Islet of Langerhans (tissue), 1 donor: Measurements from ENCODE around the gene ODAD4.
A peak's percentile ranks its signal among the peaks of the same experiment; 100 is the strongest.
"Not testable (repeated sequence)": the region's sequence is repeated elsewhere in the genome, so short reads cannot be mapped to it uniquely, and the experiment has no call there.

Experiments used
- FAIRE-seq: peaks from one replicate; lab custom pipeline; 2011; peaks lifted over from hg19 to GRCh38; lab: Jason Lieb, UNC

The ODAD4 gene

GRCh38 chr17:41912925-41913324, 17.5 kb upstream of the ODAD4 start:
- no peak for FAIRE-seq

DNA sequence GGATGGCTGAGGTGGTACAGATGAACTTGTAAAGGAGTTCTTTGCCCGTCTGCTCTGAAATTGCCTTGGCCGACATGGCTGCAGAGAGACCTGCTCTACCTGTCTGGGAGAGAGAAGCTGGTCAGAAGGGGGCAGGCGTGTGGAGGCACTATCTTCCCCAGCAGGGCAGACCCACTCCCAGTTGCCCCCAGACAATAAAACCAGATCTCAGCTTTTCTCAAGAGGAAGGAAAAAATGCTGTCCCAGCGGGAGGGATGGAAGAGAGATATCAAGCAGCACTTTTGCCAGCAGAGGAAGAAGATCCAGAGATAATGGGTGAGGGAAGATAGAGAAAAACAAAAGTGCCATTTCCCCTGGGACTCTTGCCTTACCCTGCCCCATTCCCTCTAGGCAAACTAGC, 16.6 kb upstream of the ODAD4 start:
- no peak for FAIRE-seq

- no peak for FAIRE-seq
Measured at GRCh38 chr17:41914358-41914766, 16.1 kb upstream of the ODAD4 start.

- no peak for FAIRE-seq
Measured at GRCh38 chr17:41915020-41915419, 15.4 kb upstream of the ODAD4 start.

GRCh38 chr17:41915566-41915965, 14.9 kb upstream of the ODAD4 start:
- no peak for FAIRE-seq

GRCh38 chr17:41917192-41917591, 13.2 kb upstream of the ODAD4 start:
- peak; percentile 92 for FAIRE-seq

DNA sequence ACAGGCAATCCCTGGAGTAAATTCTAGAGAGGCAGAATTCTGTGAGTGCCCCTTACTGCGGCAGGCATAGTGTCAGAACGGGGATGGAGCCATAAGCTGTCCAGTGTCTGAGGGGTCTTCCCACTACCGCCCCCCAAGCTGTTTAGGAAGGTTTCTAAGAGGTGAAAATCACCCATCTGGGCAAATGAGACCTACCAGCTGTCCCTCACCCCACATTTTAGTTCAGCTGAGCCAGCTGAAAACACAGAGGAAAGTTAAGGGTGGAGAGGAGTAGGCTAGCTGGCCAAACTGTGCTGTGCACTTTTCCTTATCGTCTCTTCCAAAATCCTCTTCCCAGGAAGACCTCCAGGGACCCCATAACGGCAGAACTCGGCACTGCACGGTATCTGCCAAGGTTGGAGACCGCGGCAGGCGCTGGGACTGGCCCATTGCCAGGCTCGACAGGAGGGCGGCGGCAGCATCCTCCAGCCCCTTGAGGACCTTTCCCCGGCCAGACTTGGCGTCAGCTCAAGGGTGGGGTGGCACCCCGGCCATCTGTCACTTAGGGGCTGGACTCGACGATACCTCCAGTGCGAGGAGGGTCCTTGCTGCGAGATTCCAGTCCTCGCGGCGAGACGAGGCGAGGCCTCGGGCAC, 12.6 kb upstream of the ODAD4 start:
- FAIRE-seq: no peak

DNA sequence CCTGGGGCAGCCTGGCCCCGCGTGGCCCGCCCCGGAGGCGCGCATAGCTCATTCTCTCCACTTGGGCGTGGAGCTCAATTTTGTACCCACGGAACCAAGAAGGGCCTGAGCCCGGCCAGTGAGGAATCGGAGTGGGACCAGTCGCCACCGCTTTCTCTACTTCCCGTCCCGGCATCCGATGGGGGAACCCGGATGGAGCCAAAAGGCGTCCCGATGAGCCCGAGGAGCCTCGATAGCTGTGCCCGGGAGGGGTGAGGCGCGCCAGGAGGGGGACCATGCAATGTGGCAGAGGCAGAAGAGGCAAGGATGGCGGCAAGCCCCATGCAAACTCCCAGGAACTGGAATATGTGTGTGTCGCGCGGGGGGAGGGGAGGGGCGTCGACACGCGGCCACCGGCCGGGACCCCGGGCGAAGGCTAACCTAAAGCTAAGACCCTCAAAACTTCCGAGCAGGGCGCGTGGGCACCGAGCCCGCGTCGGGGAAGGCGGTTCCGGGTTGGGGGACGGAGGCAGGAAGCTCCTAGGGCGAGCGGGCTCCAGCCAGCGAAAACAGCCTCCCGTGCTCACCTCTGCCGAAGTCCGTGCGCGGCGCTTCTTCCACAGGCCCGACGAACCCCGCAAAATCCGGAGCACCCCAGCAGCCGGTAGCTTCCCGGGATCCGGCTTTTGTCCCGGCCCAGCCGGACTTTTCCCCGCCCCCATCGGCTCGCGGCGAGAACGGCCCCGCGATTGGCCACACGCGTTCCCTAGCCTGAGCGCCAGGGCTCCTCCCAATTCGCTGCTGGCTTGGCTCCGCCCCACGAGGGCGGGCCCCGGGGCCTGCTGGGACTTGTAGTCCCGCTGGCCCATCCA, 11.9 kb upstream of the ODAD4 start, which contains the start of gene ACLY:
TSS of gene ACLY (minus strand) at position 638 of the 851 bp plus-strand sequence. CDS start 5,078 bp downstream, outside the sequence.
- FAIRE-seq: no peak

GRCh38 chr17:41919165-41919817, 11.1 kb upstream of the ODAD4 start:
- FAIRE-seq: no peak

DNA sequence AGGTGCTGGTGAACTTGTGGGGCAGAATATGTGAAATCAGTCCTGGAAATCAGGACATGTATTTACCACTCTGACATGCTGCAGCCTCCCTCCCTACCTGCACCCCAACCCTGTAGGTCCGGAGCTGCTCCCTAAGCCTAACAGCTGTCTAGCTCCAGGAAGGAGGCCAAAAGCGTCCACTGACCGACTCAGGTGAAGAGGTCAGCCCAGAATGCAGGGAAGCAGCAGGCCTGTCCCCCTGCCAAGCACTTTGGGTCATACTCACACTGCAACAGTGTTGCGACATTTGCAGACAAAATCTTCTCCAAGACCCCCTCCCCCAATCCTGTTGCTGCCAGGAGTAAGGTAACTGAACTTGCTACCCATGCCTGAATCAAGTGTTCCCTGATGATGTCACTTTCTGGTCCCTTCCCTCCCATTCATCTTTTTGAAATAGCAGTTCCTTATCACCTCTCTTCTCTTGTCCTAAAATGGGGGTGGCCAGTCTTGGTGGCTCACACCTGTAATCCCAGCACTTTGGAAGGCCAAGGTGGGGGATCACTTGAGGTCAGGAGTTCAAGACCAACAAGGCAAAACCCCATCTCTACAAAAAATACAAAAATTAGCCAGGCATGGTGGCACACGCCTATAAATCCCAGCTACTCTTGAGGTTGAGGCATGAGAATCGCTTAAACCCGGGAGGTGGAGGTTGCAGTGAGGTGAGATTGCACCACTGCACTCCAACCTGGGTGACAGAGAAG, 10.4 kb upstream of the ODAD4 start:
- FAIRE-seq: no peak

DNA sequence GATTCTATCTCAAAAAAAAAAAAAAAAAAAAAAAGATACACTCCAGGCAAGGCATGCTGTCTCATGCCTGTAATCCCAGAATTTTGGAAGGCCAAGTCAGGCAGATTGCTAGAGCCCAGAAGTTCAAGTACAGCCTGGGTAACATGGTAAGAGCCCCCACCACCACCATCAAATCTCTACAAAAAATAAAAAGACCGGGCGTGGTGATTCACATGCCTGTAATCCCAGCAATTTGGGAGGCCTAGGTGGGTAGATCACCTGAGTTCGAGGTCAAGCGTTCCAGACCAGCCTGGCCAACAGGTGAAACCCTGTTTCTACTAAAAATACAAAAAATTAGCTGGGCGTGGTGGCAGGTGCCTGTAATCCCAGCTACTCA, 9.8 kb upstream of the ODAD4 start:
- FAIRE-seq: no peak

- FAIRE-seq: no peak
Measured at GRCh38 chr17:41925991-41926590, 4.3 kb upstream of the ODAD4 start.

DNA sequence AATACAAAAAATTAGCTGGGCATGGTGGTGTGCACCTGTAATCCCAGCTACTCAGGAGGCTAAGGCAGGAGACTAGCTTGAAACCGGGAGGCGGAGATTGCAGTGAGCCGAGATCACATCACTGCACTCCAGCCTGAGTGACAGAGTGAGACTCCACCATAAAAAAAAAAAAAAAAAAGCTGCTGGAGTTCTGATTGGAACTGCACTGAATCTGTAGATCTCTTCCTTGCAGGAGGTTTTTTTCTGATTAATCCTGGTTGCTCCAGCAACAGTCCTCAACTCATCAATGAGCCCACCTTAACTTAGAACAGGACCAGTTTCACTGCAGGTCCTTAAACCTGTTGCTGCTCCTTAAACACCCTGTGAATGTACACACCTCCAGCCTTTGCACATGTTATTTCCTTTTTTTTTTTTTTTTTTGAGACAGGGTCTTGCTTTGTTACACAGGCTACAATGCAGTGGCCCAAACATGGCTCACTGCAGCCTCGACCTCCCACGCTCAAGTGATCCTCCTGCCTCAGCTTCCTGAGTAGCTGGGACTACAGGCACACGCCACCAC, 1.6 kb upstream of the ODAD4 start:
- FAIRE-seq: no peak

DNA sequence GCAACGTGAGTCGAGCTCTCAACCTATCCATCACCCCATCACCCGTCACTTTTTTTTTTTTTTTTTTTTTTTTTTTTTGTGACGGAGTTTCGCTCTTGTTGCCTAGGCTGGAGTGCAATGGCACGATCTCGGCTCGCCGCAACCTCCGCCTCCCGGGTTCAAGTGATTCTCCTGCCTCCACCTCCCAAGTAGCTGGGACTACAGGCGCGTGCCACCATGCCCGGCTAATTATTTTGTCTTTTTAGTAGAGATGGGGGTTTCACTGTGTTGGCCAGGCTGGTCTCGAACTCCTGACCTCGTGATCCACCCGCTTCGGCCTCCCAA, 378 bp downstream of the ODAD4 start:
- FAIRE-seq: not testable (repeated sequence)

- FAIRE-seq: not testable (repeated sequence)
Measured at GRCh38 chr17:41931715-41932114, 1.3 kb downstream of the ODAD4 start.

DNA sequence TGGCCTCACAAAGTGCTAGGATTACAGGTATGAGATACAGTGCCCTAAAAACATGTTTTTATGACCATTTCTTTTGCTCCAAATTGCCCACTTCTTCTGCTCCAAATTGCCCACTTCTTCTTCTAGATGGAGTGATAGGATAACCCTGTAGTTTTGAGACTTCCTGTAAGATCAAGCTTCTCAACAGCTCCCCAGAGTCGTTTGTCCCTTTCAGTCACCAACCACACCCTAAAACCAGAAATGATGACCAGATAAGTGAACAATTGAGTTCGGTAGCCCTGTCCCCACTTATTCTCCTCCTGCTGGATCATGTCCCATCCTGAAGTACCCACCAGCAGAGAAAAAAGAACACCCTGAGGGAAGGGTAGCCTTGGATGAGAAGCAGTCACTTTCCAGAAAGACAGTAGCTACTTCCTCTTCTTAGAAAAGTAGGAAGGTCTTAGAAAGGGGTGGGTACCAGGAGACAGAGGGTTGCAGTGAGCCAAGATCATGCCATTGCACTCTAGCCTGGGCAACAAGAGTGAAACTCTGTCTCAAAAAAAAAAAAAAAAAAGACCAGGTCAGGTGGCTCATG, 2.5 kb downstream of the ODAD4 start:
- FAIRE-seq: no peak

DNA sequence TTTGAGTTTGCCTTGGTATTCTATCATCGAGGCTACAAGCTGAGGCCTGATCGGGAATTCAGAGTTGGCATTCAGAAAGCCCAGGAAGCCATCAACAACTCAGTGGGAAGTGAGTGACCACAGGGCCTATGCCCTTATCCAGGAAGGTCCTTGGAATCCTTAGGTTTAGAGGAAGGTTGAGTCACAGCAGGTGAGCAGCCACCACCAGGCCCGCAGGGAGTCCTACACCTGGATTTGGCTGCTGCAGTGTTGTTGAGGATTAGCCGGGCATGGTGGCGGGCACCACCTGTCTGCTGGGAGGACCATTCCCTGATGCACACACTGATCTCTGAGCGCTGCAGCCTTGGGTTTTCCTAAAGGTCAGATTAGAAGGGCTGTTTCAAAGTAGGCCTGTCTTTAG, 5.2 kb downstream of the ODAD4 start:
- no peak for FAIRE-seq

DNA sequence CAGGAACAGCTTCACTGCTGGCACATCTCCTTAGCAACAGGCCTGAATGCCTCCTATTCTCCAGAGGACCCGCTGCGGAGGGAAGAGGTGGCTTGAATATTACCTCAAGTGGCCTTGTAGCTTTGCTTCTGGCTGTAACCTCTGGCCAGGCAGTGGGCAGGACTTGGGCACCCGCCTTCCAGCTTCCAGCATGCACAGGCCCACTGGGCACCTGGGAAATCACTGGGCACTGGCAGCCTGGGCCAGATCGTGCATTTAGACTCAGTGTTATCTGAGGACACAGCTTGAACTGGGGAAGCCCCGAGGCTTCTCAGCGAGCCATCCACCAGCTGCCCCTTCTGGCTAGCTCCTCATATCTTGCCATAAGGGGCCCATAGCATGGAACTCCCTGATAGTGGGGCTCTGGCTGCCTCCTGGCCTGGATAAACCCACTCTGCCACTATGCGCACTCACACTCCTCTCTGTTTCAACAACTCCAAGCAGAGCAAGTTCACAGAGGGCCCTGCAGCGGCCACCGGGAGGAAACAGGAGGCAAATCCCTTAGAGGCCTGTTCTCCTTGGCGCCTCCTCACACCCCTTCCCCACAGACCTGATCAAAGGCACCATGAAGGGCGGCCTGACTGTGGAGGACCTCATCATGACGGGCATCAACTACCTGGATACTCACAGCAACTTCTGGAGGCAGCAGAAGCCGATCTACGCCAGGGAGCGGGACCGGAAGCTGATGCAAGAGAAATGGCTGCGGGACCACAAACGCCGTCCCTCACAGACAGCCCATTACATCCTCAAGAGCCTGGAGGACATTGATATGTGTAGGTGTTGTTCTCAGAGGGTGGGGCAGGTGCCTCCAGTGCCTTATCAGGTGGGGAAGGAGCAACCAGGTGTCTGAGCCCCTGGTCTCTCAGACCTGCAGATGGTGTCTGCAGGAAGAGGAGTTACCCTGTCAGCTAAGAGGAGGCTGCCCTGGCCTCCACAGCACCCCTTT, 7.8 kb downstream of the ODAD4 start:
- FAIRE-seq: no peak

DNA sequence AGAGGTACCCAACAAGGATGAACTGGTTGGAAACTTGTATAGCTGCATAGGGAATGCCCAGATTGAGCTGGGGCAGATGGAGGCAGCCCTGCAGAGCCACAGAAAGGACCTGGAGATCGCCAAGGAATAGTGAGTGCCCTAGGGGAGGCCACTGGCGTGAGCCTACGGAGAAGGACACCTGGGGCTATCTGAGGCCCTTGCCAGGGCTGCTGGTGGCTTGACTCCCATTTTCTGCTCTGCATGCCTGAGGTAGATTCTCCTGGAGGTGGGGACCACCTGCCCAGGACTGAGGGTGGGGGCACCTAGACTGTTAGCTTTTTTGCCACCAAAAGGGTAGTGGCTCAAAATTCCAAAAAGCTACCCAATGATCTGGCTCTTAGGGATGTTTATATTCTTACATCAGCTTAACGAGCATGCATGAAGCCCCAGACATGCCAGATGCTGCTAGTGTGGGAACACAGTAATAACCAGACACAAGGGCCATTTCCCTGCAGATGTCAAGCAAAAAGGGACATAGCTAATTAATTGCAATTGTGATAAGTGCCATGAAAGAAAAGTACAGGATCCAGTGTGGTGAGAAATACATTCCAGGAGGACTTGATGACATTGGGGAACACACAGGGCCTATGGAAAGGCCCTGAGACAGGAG, 8.8 kb downstream of the ODAD4 start:
- no peak for FAIRE-seq

GRCh38 chr17:41939693-41940090, 9.3 kb downstream of the ODAD4 start:
- FAIRE-seq: no peak
